COLO829 (cell line): ENCODE measurements around the gene NAIF1.
"Not testable (repeated sequence)": the region's sequence is repeated elsewhere in the genome, so short reads cannot be mapped to it uniquely, and the experiment has no call there.

Experiments used
- DNase-seq: peaks from one replicate; pipeline ENCODE4 v3.0.0; 2012; ENCODE audit warnings: low spot score

Gene NAIF1

DNA sequence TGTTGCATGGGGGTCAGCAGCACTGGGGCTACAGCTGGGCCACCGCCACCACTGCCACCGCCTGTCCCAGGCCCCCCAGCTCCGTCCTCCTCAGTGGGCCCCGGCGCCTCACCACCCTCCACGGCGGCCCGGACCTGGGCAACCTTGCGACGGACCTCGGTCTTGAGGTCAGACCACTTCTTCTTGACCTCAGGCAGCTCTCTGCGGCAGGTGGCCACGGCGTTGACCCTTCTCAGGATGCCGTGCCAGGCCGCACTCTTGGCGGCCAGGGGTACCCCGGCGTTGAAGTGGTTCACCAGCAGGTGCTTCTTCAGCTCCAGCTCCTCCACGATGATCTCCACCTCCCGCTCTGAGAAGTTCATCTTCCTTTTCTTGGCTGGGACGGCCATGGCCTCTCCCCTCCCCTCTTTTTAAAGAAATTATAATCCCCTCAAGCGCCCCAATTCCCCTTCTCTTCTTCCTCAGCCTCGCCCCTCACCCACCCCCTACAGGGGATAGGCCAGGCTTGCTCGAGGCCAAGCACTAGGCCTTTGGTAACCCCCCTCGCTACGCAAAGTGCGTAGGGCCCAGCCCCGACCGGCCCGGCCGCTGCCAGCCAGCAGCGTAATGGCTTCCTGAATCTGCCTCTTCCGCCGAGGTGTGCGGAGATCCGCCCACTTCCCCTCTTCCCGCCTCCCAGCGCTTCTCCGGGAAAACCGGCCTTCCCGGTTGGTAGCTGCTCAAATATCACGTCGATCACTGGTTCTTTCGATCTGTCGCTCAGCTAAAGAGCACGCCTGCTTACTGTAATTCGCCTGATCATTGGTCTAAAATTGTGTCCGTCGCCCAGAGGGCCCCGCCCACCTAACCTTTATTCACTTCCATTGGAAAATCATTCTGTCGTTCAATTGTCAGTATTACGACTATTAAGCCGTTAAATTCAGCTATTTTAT, at the start of gene NAIF1:
Gene NAIF1, minus strand, starts transcription at position 608 of the 932 bp plus-strand sequence. Its CDS starts 219 bp downstream, at position 389.
- peak; percentile 99 for DNase-seq

- no peak for DNase-seq
Measured at GRCh38 chr9:128116104-128117083, 49.3 kb upstream of the NAIF1 start.

- DNase-seq = no peak
Measured at GRCh38 chr9:128115187-128116103, 48.3 kb upstream of the NAIF1 start.

DNA sequence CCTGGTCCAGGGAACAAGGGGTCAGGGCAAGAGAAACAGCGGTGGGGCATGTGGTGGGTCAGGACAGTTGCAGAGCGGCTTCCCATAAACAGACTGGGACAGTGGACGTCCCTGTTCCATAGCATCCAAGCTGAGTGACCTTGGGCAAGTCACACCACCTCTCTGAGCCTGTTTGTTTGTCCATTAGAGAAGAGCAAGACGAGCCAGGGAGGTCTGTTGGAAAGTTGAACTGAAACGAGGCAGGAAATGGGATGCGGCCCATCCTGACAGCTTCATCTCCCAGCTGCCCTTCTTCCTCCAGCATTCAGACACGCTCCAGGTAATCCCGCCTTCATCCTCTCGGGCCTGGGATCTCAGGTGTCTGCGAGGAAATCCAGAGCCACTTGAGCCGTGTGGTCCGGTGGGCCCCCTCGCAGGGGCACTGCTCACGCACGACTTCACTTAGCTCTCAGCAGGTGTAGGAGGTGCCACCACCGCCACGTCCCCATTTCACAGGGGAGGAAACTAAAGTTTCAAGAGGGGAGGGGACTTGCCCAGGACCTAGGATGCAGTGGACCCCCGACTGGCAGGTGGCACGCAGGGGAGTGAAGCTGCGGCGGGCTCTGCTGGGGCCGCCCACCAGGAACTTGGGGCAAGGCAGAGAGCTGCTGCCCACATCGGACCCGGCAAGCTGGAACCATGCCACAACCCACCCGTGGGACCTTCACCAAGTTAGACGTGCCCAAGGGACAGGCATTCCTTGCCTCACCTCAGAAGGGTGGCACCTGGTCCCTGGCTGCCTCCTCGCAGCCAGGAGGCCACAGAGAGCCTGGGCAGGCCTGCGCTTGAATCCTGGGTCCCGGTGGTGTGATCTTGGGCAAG, 47.4 kb upstream of the NAIF1 start:
- no peak for DNase-seq

- no peak for DNase-seq
Measured at GRCh38 chr9:128113526-128114325, 46.6 kb upstream of the NAIF1 start.

DNA sequence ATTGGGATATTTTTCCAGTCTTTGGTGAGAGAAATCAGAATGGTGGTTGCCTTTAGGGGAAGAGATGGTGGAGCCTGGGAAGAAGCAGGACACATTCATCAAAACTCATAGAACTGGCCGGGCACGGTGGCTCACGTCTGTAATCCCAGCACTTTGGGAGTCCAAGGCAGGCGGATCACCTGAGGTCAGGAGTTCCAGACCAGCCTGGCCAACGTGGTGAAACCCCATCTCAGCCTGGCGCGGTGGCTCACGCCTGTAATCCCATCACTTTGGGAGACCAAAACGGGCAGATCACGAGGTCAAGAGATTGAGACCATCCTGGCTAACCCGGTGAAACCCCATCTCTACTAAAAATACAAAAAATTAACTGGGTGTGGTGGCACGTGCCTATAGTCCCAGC, 44.6 kb upstream of the NAIF1 start:
- not testable (repeated sequence) for DNase-seq

- DNase-seq = no peak
Measured at GRCh38 chr9:128109050-128109709, 42.1 kb upstream of the NAIF1 start.

DNA sequence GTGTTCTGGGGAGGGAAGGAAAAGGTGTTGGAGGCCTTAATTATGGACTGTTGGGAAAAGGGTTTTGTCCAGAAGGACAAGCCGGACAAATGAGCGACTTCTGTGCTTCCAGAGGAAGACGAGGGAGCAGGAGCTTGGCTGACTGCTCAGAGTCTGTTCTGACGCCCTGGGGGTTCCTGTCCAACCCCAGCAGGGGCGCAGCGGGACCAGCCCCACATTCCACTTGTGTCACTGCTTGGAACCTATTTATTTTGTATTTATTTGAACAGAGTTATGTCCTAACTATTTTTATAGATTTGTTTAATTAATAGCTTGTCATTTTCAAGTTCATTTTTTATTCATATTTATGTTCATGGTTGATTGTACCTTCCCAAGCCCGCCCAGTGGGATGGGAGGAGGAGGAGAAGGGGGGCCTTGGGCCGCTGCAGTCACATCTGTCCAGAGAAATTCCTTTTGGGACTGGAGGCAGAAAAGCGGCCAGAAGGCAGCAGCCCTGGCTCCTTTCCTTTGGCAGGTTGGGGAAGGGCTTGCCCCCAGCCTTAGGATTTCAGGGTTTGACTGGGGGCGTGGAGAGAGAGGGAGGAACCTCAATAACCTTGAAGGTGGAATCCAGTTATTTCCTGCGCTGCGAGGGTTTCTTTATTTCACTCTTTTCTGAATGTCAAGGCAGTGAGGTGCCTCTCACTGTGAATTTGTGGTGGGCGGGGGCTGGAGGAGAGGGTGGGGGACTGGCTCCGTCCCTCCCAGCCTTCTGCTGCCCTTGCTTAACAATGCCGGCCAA, 41.3 kb upstream of the NAIF1 start:
- DNase-seq = no peak

DNA sequence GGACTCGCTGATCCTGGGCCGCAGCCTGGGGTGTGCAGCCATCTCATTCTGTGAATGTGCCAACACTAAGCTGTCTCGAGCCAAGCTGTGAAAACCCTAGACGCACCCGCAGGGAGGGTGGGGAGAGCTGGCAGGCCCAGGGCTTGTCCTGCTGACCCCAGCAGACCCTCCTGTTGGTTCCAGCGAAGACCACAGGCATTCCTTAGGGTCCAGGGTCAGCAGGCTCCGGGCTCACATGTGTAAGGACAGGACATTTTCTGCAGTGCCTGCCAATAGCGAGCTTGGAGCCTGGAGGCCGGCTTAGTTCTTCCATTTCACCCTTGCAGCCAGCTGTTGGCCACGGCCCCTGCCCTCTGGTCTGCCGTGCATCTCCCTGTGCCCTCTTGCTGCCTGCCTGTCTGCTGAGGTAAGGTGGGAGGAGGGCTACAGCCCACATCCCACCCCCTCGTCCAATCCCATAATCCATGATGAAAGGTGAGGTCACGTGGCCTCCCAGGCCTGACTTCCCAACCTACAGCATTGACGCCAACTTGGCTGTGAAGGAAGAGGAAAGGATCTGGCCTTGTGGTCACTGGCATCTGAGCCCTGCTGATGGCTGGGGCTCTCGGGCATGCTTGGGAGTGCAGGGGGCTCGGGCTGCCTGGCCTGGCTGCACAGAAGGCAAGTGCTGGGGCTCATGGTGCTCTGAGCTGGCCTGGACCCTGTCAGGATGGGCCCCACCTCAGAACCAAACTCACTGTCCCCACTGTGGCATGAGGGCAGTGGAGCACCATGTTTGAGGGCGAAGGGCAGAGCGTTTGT, 40.5 kb upstream of the NAIF1 start:
- no peak for DNase-seq

DNA sequence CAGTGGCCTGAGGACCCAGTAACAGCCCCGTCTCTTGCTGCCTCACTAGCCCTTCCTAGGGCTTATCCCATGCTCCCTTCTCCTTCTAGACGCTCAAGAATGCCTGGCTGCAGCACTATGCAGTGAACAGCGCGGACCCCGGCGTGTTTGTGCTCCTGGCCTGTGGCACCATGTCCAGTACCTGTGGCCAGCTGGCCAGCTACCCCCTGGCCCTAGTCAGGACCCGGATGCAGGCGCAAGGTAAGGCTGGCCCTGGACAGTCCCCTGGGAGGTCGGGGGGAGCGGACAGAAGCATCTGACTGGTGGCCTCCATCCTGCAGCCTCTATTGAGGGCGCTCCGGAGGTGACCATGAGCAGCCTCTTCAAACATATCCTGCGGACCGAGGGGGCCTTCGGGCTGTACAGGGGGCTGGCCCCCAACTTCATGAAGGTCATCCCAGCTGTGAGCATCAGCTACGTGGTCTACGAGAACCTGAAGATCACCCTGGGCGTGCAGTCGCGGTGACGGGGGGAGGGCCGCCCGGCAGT, 39.9 kb upstream of the NAIF1 start:
- no peak for DNase-seq

GRCh38 chr9:128106181-128106939, 39.2 kb upstream of the NAIF1 start:
- DNase-seq = no peak

DNA sequence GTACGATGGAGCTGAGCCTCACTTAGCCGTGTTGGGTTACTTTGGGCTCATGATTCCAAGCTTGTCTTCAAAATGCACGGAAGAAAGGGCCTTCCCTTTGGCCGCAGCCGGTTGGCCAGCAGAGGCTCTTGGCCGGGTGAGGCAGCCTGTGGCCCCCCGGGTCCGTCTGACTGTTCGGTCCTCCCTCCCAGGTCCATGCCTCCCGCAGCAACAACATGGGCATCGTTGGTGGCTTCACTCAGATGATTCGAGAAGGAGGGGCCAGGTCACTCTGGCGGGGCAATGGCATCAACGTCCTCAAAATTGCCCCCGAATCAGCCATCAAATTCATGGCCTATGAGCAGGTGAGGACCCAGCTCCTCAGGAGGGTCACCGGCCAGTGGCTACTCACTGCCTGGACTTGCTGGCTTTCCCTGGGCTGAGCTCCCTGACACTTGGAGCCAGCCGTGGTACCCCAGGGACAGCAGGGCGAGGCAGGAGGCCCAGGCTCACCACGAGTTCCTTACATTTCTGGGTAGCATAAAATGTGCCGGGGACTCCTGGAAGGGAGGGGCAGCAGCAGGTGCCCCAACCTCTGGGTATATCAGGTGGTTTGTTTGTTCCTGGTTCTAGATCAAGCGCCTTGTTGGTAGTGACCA, 38.5 kb upstream of the NAIF1 start:
- DNase-seq = no peak

- no peak for DNase-seq
Measured at GRCh38 chr9:128104171-128104618, 37.1 kb upstream of the NAIF1 start.

- no peak for DNase-seq
Measured at GRCh38 chr9:128103589-128103962, 36.5 kb upstream of the NAIF1 start.

DNA sequence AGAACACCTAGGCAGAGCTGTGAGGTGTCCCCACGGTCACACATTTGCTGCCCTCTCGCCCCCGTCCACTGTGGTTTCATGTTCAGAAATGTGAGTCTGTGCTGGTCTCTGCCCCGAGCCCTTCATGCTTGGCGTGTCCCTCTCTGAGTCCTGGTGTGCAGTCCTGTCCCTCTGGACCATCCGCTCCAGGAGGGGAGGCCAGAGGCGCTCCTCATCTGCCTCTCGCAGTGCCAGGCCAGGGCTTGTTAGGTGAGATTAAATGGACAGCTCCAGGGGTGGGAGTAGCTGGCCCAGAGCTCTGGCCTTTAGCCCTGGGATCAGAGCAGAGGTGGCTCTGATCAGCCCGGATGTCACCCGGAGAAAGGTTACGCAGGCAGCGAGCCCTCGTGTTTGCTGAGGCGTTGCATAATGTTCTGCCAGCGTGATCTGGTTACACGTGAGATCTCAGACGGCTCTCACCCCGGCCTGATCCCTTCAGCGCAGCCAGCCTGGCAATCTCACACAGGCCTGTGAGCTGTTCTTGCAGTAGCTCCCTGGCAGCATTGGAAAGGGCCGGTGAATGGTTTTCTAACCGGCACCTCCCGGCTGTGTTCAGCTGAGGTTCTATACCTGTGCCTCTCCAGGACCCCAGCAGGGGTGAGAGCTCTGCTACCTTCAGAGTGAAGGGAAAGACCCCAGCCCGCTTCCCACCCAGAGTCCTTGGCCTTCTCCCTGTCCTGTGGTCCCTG, 35.9 kb upstream of the NAIF1 start:
- no peak for DNase-seq
